MCF 10A (cell line): ENCODE results near the gene ERCC5. TPM values are rescaled to one million over a fixed set of nuclear protein-coding genes. Genes with fewer than 3 reads are reported as not detected.

Source experiments
- BruUV-seq: library from RNA; stranded (reverse); fragments of 400-500 nt; replicated peaks from 2 replicates; lab custom pipeline; 2021; lab: Mats Ljungman, UMichigan
- CTCF ChIA-PET: fragments of 300-600 bp; sonication (Branson Sonifier 250); formaldehyde crosslinking; extraction: SDS; loops from one replicate; lab custom pipeline; 2021; ENCODE audit warnings: antibody characterized with exemption, inconsistent platforms; lab: Yijun Ruan, JAX
- POLR2A ChIA-PET: fragments of 300-600, 350-650 bp; sonication (Branson Sonifier 250); formaldehyde crosslinking; extraction: SDS; loops from one replicate; lab custom pipeline; 2020; ENCODE audit warnings: antibody characterized with exemption, inconsistent platforms; lab: Yijun Ruan, JAX
- DNase-seq: peaks from one replicate; pipeline ENCODE4 v3.0.0-alpha.2; 2018; ENCODE audit not compliant: unreplicated experiment
- H3K27ac Mint-ChIP-seq: one replicate; pipeline ENCODE4 v1.8.0; 2022; ENCODE audit warnings: mild to moderate bottlenecking, low read depth, mixed read lengths; ENCODE audit not compliant: unreplicated experiment
- H3K27me3 Mint-ChIP-seq: one replicate; pipeline ENCODE4 v1.8.0; 2022; ENCODE audit warnings: mixed read lengths; ENCODE audit not compliant: insufficient read depth, unreplicated experiment
- H3K36me3 Mint-ChIP-seq: one replicate; pipeline ENCODE4 v1.8.0; 2022; ENCODE audit warnings: mild to moderate bottlenecking, moderate library complexity, mixed read lengths; ENCODE audit not compliant: insufficient read depth, unreplicated experiment
- H3K4me1 Mint-ChIP-seq: one replicate; pipeline ENCODE4 v1.8.0; 2022; ENCODE audit warnings: mixed read lengths; ENCODE audit not compliant: insufficient read depth, unreplicated experiment
- H3K4me3 Mint-ChIP-seq: one replicate; pipeline ENCODE4 v1.8.0; 2022; ENCODE audit warnings: mild to moderate bottlenecking, moderate library complexity, mixed read lengths; ENCODE audit not compliant: unreplicated experiment
- H3K9me3 Mint-ChIP-seq: one replicate; pipeline ENCODE4 v1.8.0; 2022; ENCODE audit warnings: mixed read lengths; ENCODE audit not compliant: unreplicated experiment
- intact Hi-C: fragments of 100-400 bp; cut with micrococcal nuclease; formaldehyde crosslinking; loops from 2 replicates; pipeline ENCODE4 v1.14.1; 2022
- total RNA-seq: library from RNA; stranded (reverse); gene quantifications from 2 replicates; pipeline ENCODE4 v1.2.3, GENCODE V29; 2022
- TF ChIP-seq, protein P1 (sequence below): fragments of 200-600 bp; IDR thresholded peaks from one replicate; pipeline ENCODE4 v1.8.0; 2022; ENCODE audit warnings: antibody characterized with exemption, mild to moderate bottlenecking; ENCODE audit not compliant: unreplicated experiment

The ERCC5 gene
- total RNA-seq, 1 experiment from 2014 or later: 68.1 TPM

DNA sequence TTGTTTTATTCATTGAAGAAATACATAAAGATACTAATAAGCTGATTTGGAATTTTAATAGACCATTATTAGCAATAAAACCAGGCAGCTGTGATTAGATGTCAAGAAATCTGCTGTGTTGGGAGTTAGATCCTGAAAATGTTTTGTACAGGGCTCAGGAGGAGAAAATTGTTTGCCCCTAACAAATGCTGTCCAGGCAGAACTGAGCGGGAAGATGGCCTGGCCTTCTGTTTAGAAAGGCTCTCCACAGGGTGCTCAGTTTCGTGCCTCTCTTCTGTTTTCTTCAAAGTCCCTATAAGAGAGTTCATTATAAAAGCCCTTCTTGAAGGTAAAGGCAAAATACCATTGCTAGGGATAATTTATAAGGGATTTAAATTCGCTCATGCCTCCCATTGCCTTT lies 64.1 kb downstream of the ERCC5 start:
- CTCF ChIA-PET: interaction anchor here (0.8 to 1.7 kb wide), 2 partner anchors 40 to 246 kb away, joined by 5 to 10 read pairs; no protein-coding TSS in a partner anchor
- POLR2A ChIA-PET: interaction anchor here (1.6 to 4.5 kb wide), 3 partner anchors 14 to 248 kb away, joined by 3 to 22 read pairs (median 15); partner anchors contain the start of gene ERCC5
- no peaks in the 10 kb centered on the region for H3K36me3 Mint-ChIP-seq
- no peak for DNase-seq
- H3K4me3 Mint-ChIP-seq: no peak overlapping the region
- H3K9me3 Mint-ChIP-seq: no peaks in the 10 kb centered on the region
- peaks cover 30% of the 10 kb centered on the region for H3K4me1 Mint-ChIP-seq
- peak overlapping the region; percentile 57 for H3K27ac Mint-ChIP-seq
- BruUV-seq: no TSS peak
- no peaks in the 10 kb centered on the region for H3K27me3 Mint-ChIP-seq
- TF ChIP-seq, protein P1, sequence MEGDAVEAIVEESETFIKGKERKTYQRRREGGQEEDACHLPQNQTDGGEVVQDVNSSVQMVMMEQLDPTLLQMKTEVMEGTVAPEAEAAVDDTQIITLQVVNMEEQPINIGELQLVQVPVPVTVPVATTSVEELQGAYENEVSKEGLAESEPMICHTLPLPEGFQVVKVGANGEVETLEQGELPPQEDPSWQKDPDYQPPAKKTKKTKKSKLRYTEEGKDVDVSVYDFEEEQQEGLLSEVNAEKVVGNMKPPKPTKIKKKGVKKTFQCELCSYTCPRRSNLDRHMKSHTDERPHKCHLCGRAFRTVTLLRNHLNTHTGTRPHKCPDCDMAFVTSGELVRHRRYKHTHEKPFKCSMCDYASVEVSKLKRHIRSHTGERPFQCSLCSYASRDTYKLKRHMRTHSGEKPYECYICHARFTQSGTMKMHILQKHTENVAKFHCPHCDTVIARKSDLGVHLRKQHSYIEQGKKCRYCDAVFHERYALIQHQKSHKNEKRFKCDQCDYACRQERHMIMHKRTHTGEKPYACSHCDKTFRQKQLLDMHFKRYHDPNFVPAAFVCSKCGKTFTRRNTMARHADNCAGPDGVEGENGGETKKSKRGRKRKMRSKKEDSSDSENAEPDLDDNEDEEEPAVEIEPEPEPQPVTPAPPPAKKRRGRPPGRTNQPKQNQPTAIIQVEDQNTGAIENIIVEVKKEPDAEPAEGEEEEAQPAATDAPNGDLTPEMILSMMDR: no peak
- intact Hi-C loops: loop anchor here (10.0 kb wide), 1 partner anchor 975 kb away; no protein-coding TSS in a partner anchor

DNA sequence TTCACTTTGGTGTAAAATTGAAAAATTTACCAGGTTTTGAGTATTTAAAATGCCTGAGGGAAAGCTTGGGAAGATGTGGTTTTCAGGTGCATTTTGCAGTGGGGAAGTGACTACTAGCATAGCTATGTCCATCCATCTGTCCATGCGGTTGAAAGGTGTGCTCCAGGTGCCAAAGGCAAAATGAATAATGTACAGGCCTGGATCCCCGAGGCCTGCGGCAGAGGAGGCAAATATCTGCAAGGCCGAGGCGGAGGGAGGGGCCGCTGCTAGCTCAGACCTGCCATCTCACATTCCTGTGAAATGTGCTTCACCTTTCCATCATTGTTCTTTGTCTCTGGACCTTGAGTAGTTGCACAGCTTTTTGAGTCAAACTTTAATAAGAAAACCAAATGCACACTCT lies 65.5 kb downstream of the ERCC5 start:
- no peak overlapping the region for H3K4me3 Mint-ChIP-seq
- POLR2A ChIA-PET: interaction anchor here (0.7 to 4.5 kb wide), 9 partner anchors 8 to 961 kb away, joined by 3 to 22 read pairs (median 4); partner anchors contain the start of genes ERCC5 and TPP2
- H3K27ac Mint-ChIP-seq: peak overlapping the region; percentile 57
- CTCF ChIA-PET: interaction anchor here (0.6 to 3.4 kb wide), 13 partner anchors 8 to 1660 kb away, joined by 3 to 15 read pairs (median 4); no protein-coding TSS in a partner anchor
- H3K4me1 Mint-ChIP-seq: peaks cover 28% of the 10 kb centered on the region
- no peaks in the 10 kb centered on the region for H3K36me3 Mint-ChIP-seq
- intact Hi-C loops: loop anchor here (10.0 kb wide), 1 partner anchor 973 kb away; no protein-coding TSS in a partner anchor
- no peaks in the 10 kb centered on the region for H3K27me3 Mint-ChIP-seq
- DNase-seq: peak; percentile 87
- H3K9me3 Mint-ChIP-seq: no peaks in the 10 kb centered on the region
- BruUV-seq: no TSS peak
- TF ChIP-seq, protein P1: no peak

DNA sequence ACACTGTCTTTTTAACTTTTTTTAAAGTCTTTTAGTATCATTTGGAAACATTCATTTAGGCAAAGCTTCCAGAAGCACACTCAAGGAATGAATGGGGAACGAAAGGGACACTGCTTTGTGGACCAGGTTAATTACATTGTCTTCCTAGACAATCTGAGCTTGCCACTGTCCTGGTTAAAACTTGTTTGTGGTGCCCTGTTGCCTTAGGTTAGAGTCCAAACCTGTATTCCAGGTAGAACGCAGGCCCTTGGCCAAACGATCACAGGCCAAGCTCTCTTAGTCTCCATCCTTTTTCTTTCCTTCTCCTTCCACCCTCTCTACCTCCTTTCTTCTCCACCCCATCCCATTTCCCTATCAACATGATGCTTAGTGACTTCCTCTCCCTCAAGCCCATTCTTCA lies 66.8 kb downstream of the ERCC5 start:
- no peak for DNase-seq
- no TSS peak for BruUV-seq
- H3K4me1 Mint-ChIP-seq: peaks cover 30% of the 10 kb centered on the region
- CTCF ChIA-PET: interaction anchor here (0.6 to 3.4 kb wide), 8 partner anchors 9 to 445 kb away, joined by 3 to 15 read pairs (median 4); no protein-coding TSS in a partner anchor
- H3K27me3 Mint-ChIP-seq: no peaks in the 10 kb centered on the region
- no peak overlapping the region for H3K4me3 Mint-ChIP-seq
- H3K27ac Mint-ChIP-seq: no peak overlapping the region
- POLR2A ChIA-PET: interaction anchor here (3.0 to 4.5 kb wide), 2 partner anchors 67 to 245 kb away, joined by 15 to 22 read pairs; partner anchors contain the start of gene ERCC5
- TF ChIP-seq, protein P1: no peak
- intact Hi-C loops: loop anchor here (10.0 kb wide), 1 partner anchor 972 kb away; no protein-coding TSS in a partner anchor
- no peaks in the 10 kb centered on the region for H3K36me3 Mint-ChIP-seq
- H3K9me3 Mint-ChIP-seq: no peaks in the 10 kb centered on the region

DNA sequence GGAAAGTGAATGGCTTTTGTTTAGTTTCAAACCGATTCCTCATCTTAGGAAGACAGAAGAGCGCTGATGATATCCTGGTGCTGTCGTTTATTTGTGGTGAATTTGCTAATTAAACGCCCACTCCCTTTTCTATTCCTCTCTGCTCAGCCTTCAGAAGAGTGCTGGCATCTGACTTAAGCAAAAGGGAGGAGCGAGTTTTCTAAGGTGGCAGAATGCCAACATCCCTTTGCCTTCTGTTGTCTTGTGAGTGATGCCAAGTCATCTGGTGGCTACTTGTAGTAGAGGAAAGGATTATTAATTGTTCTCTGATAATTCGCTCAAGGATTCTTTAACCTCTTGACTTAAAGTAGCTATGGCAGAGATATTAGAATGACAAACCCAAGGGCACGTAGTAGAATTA lies 68.1 kb downstream of the ERCC5 start:
- no TSS peak for BruUV-seq
- H3K4me3 Mint-ChIP-seq: no peak overlapping the region
- no peaks in the 10 kb centered on the region for H3K27me3 Mint-ChIP-seq
- peaks cover 30% of the 10 kb centered on the region for H3K4me1 Mint-ChIP-seq
- POLR2A ChIA-PET: interaction anchor here (1.1 to 4.5 kb wide), 2 partner anchors 68 to 243 kb away, joined by 4 to 22 read pairs; partner anchors contain the start of gene ERCC5
- H3K27ac Mint-ChIP-seq: no peak overlapping the region
- CTCF ChIA-PET: interaction anchor here (0.6 to 3.4 kb wide), 8 partner anchors 9 to 1655 kb away, joined by 3 to 21 read pairs (median 3); no protein-coding TSS in a partner anchor
- no peaks in the 10 kb centered on the region for H3K36me3 Mint-ChIP-seq
- no peaks in the 10 kb centered on the region for H3K9me3 Mint-ChIP-seq
- TF ChIP-seq, protein P1: no peak
- peak; percentile 84 for DNase-seq
- intact Hi-C loops: loop anchor here (10.0 kb wide), 1 partner anchor 971 kb away; no protein-coding TSS in a partner anchor
